ENCODE data around the gene HMOX1.

DNA sequence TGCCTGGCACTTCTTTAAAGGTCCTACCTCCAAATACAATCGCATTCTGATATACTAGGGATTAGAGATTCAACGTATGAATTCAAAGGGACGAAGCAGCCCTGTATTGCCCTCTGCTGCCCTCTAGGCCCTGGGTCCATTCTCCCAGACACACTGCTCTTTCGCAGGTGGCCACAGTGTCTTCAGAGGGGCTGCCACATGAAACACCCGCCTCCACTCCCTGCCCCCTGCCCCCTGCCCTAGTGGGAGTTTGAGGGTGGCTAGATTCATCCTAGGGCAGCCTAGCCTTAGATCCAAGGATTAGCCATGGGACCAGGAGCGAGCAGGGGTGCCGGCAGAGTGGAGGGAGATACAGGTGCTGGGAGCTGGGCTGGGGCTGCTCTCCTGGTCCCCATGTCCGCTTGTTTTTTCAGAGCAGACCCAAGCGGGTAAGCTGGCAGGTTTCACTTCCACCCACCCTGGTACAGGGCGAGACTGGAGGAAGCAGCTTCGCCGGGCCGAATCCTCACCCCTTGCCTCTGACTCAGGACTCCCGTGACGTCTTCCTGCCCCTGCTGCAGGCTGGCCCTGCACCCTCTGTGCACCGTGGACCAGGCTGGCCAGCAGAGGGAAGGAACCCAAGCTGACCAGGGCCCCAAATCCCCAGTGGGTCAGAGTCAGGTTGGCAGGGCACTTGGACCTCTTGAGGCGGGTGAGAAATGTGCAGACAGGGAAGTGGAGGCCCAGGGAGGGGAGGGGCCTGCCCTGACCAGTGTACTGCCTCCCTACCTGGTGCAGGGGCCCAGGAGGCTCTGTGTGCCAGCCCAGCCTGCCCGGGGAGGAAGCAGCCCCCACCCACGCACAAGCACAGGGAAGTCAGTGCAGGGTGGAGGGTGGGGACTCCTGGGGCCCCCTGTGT, 28.4 kb upstream of the HMOX1 start:
- TF ChIP-seq POLR2A (IDR thresholded peaks at IDR 0.05; ENCODE audit: low read depth, low read length), result no peak
- TF ChIP-seq, protein P1, sequence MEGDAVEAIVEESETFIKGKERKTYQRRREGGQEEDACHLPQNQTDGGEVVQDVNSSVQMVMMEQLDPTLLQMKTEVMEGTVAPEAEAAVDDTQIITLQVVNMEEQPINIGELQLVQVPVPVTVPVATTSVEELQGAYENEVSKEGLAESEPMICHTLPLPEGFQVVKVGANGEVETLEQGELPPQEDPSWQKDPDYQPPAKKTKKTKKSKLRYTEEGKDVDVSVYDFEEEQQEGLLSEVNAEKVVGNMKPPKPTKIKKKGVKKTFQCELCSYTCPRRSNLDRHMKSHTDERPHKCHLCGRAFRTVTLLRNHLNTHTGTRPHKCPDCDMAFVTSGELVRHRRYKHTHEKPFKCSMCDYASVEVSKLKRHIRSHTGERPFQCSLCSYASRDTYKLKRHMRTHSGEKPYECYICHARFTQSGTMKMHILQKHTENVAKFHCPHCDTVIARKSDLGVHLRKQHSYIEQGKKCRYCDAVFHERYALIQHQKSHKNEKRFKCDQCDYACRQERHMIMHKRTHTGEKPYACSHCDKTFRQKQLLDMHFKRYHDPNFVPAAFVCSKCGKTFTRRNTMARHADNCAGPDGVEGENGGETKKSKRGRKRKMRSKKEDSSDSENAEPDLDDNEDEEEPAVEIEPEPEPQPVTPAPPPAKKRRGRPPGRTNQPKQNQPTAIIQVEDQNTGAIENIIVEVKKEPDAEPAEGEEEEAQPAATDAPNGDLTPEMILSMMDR (IDR thresholded peaks at IDR 0.05; ENCODE audit: extremely low read depth in 1 of 2, insufficient read depth in 1 of 2, low read depth in 1 of 2, low read length in 2 of 2), result peak in 1 of 2 donors; percentile 27
- no peak for TF ChIP-seq JUN (IDR thresholded peaks at IDR 0.05; ENCODE audit: borderline replicate concordance, insufficient read depth, insufficient read length, low read depth)
- TF ChIP-seq GATA2 (IDR thresholded peaks at IDR 0.05; ENCODE audit: insufficient read depth, insufficient read length, low read depth, low read length), result no peak
- TF ChIP-seq POLR2AphosphoS5 (IDR thresholded peaks at IDR 0.05; ENCODE audit: insufficient read depth, low read depth, low read length), result no peak
- TF ChIP-seq, protein P2, sequence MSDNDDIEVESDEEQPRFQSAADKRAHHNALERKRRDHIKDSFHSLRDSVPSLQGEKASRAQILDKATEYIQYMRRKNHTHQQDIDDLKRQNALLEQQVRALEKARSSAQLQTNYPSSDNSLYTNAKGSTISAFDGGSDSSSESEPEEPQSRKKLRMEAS (IDR thresholded peaks at IDR 0.05; ENCODE audit: insufficient read depth, insufficient read length), result no peak

Measured in endothelial cell of umbilical vein (primary cell).